ENCODE data around the gene UNC45B. TPM values are rescaled to one million over a fixed set of nuclear protein-coding genes. Genes with fewer than 3 reads are reported as not detected.
"Not testable (repeated sequence)": the region's sequence is repeated elsewhere in the genome, so short reads cannot be mapped to it uniquely, and the experiment has no call there.

The UNC45B gene
- total RNA-seq, 2 experiments from 2014 or later, result 0.11 to 0.20 TPM

DNA sequence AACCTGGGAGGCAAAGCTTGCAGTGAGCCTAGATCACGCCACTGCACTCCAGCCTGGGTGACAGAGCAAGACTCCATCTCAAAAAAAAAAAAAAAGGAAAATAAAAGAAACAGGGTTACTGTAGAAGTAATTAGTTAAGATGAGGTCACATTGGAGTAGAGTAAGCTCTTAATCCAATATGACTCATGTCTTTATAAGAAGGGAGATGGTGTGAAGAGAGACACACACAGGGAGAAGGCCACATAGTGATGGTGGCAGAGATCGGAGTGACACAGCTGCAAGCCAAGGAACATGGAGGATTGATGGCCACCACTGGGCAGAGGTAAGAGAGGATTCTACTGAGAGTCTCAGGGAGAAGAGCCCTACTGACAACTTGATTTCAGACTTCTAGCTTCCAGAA lies 79.9 kb downstream of the UNC45B start:
- peaks cover 47% of the 10 kb centered on the region for H3K36me3 Mint-ChIP-seq (ENCODE audit: low read depth)
- ATAC-seq (ENCODE audit: poor library complexity), result no peak

DNA sequence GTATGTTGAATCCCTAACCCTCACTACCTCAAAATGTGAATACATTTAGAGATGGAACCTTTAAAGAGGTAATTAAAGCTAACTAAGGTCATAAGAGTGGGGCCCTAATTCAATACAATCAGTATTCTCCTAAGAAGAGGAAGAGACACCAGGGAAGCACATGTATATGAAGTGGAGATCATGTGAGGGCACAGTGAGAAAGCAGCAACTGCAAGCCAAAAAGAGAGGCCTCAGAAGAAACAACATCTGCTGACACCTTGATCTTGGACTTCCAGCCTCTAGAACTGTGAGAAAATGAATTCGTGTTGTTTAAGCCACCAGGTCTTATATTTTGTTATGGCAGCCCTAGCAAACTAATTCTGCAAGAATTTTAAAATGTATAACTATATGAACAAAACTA lies 82.0 kb downstream of the UNC45B start:
- Mint-ChIP-seq H3K9me3 (no peaks in the 10 kb centered on the region), H3K27ac (no peak overlapping the region), H3K36me3 (ENCODE audit: low read depth) (peaks cover 35% of the 10 kb centered on the region), H3K4me3 (no peak overlapping the region), H3K27me3 (no peaks in the 10 kb centered on the region), H3K4me1 (ENCODE audit: low read depth) (peaks cover 77% of the 10 kb centered on the region)
- Histone ChIP-seq H3K27me3 (ENCODE audit: control insufficient read depth in 1 of 2, insufficient read depth in 2 of 2, low read length in 2 of 2) (no peaks in the 10 kb centered on the region), H3K4me1 (ENCODE audit: insufficient read depth, low read length) (peaks cover 22% of the 10 kb centered on the region), H3K36me3 (ENCODE audit: insufficient read depth, low read length) (no peaks in the 10 kb centered on the region), H3K27ac (ENCODE audit: low read depth in 1 of 2, low read length in 2 of 2) (no peak overlapping the region), H3K9me3 (ENCODE audit: control insufficient read depth in 1 of 2, insufficient read depth in 1 of 2, low read length in 2 of 2) (no peaks in the 10 kb centered on the region), H3K4me3 (ENCODE audit: low read length) (no peak overlapping the region)
- ChIA-PET POLR2A (interaction anchor here (1.3 to 3.7 kb wide), 4 partner anchors 9 to 258 kb away, joined by 3 to 17 read pairs (median 6); partner anchors contain the start of gene SLFN5), CTCF (no interaction called here)
- TF ChIP-seq CTCF (IDR thresholded peaks at IDR 0.05), result no peak
- ATAC-seq (ENCODE audit: poor library complexity), result no peak
- no peak for DNase-seq
- intact Hi-C loops (cut with DNase I, micrococcal nuclease), result no loop called here

More for the DNA sequence above, 79.9 kb downstream of the UNC45B start:
- H3K4me1 Mint-ChIP-seq (ENCODE audit: low read depth), result peaks cover 74% of the 10 kb centered on the region
- TF ChIP-seq CTCF (IDR thresholded peaks at IDR 0.05), result no peak
- intact Hi-C loops (cut with DNase I, micrococcal nuclease), result no loop called here
- H3K27me3 Mint-ChIP-seq, result no peaks in the 10 kb centered on the region
- H3K27ac Mint-ChIP-seq, result no peak overlapping the region
- POLR2A ChIA-PET, result interaction anchor here (1.3 to 3.7 kb wide), 4 partner anchors 13 to 85 kb away, joined by 3 to 17 read pairs (median 10); partner anchors contain the start of gene SLFN5
- H3K27me3 ChIP-seq (ENCODE audit: control insufficient read depth in 1 of 2, insufficient read depth in 2 of 2, low read length in 2 of 2), result no peaks in the 10 kb centered on the region
- no peak overlapping the region for H3K27ac ChIP-seq (ENCODE audit: low read depth in 1 of 2, low read length in 2 of 2)
- no peaks in the 10 kb centered on the region for H3K36me3 ChIP-seq (ENCODE audit: insufficient read depth, low read length)
- no peak for DNase-seq
- H3K4me3 ChIP-seq (ENCODE audit: low read length), result no peak overlapping the region
- H3K9me3 ChIP-seq (ENCODE audit: control insufficient read depth in 1 of 2, insufficient read depth in 1 of 2, low read length in 2 of 2), result peaks cover under 1 to 3% of the 10 kb centered on the region in 2 experiments
- no peak overlapping the region for H3K4me3 Mint-ChIP-seq
- peaks cover 9% of the 10 kb centered on the region for H3K4me1 ChIP-seq (ENCODE audit: insufficient read depth, low read length)
- CTCF ChIA-PET, result interaction anchor here (1.2 to 1.4 kb wide), 2 partner anchors 12 to 15 kb away, joined by 3 to 7 read pairs; partner anchors contain the start of gene SLFN5
- peaks cover 3% of the 10 kb centered on the region for H3K9me3 Mint-ChIP-seq

- DNase-seq; intact Hi-C loops (cut with DNase I, micrococcal nuclease); H3K9me3 ChIP-seq (ENCODE audit: control insufficient read depth in 1 of 2, insufficient read depth in 1 of 2, low read length in 2 of 2); H3K27me3 Mint-ChIP-seq; H3K27me3 ChIP-seq (ENCODE audit: control insufficient read depth in 1 of 2, insufficient read depth in 2 of 2, low read length in 2 of 2); H3K4me3 ChIP-seq (ENCODE audit: low read length); ATAC-seq (ENCODE audit: poor library complexity); H3K4me3 Mint-ChIP-seq; H3K27ac ChIP-seq (ENCODE audit: low read depth in 1 of 2, low read length in 2 of 2); H3K9me3 Mint-ChIP-seq; H3K36me3 ChIP-seq (ENCODE audit: insufficient read depth, low read length): not testable (repeated sequence)
- ChIA-PET CTCF (interaction anchor here (1.7 kb wide), 1 partner anchor 42 kb away, joined by 3 read pairs; no protein-coding TSS in a partner anchor), POLR2A (interaction anchor here (0.8 to 10.9 kb wide), 5 partner anchors 11 to 46 kb away, joined by 4 to 440 read pairs (median 6); no protein-coding TSS in a partner anchor)
- H3K4me1 ChIP-seq (ENCODE audit: insufficient read depth, low read length), result peaks cover 59% of the 10 kb centered on the region
- H3K27ac Mint-ChIP-seq, result peak overlapping the region; percentile 100
- peaks cover 38% of the 10 kb centered on the region for H3K36me3 Mint-ChIP-seq (ENCODE audit: low read depth)
- H3K4me1 Mint-ChIP-seq (ENCODE audit: low read depth), result peaks cover 91% of the 10 kb centered on the region
Observed at GRCh38 chr17:35234315-35234714, 86.7 kb downstream of the UNC45B start.
